ENCODE results near the gene DST. TPM values are rescaled to one million over a fixed set of nuclear protein-coding genes. Genes with fewer than 3 reads are reported as not detected.

Gene DST
- total and polyA plus RNA-seq, 2 of the 4 experiments (the other 2 are of a cell fraction): 97.7 to 452 TPM

DNA sequence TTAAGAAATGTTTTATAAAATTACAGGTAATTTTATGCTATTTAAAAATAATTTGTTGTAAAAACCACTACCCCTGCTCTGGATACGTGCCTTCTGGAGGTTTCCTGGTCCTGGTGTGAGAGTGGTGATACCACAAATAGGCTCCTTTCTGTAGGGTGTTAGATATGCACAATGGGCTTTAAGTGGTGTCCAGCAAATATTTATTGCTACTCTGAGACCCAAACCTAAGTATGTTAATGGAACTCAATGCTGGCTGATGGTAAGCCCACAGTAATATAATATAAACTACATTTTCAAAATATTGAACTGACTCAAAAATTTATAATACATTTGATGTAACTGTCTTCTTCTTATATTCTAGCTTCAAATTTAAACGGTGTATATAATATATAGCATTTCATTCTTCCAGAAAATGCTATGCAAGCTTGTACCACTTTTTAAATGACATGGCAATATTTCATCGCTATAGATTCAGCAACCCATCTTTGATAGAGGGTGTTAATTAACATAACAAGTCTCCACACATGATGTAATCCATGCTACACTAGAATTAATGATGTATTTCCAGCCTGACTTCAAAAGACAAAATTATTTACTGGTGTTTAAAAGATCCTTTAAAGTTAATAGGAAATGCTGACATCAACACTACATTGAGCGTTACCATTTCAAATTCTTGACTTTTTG is 161.9 kb downstream of the DST start:
- Histone ChIP-seq H3K9me1 (ENCODE audit: insufficient read depth, low read length) (peaks cover 2% of the 10 kb centered on the region; the same call in 1 of the 2 replicates), H2AK5ac (ENCODE audit: low read depth, low read length) (no peak overlapping the region), H3K9ac (ENCODE audit: low read depth, low read length) (no peak overlapping the region), H3K4me1 (ENCODE audit: control insufficient read depth, insufficient read depth, low read length) (peaks cover 2% of the 10 kb centered on the region), H3K4me2 (ENCODE audit: low read depth, low read length) (no peak overlapping the region), H4K8ac (ENCODE audit: low read depth in 2 of 2, low read length in 2 of 2) (no peak overlapping the region), H2BK5ac (ENCODE audit: low read depth, low read length, poor library complexity, severe bottlenecking) (no peak overlapping the region), H3K27ac (ENCODE audit: insufficient read depth, low read length) (no peak overlapping the region), H2BK20ac (ENCODE audit: low read depth, low read length) (no peak overlapping the region), H2BK120ac (ENCODE audit: low read depth, low read length) (no peak overlapping the region), H2AK9ac (replicated peaks; ENCODE audit: low read depth, low read length, poor library complexity) (no peak overlapping the region), H3K18ac (ENCODE audit: low read depth, low read length) (no peak overlapping the region), H3K9me3 (ENCODE audit: control insufficient read depth, insufficient read depth, low read length) (peaks cover 2% of the 10 kb centered on the region; the same call in 1 of the 2 replicates), H3K4ac (ENCODE audit: low read depth, low read length) (no peak overlapping the region), H3K14ac (replicated peaks; ENCODE audit: low read depth, low read length) (no peak overlapping the region), H4K5ac (ENCODE audit: low read depth, low read length) (no peak overlapping the region), H4K91ac (ENCODE audit: insufficient read depth, low read depth, low read length) (no peak overlapping the region), H3K56ac (ENCODE audit: extremely low read depth, insufficient read depth, low read length) (no peak overlapping the region), H2AFZ (replicated peaks; ENCODE audit: low read length, poor library complexity) (no peak overlapping the region), H3K36me3 (ENCODE audit: control insufficient read depth, insufficient read depth, low read length) (peaks cover 48% of the 10 kb centered on the region), H3K4me3 (ENCODE audit: insufficient read depth, low read depth, low read length) (no peak overlapping the region), H4K20me1 (ENCODE audit: insufficient read depth, low read length) (peaks cover 9% of the 10 kb centered on the region; the same call in 1 of the 2 replicates), H2BK15ac (ENCODE audit: low read depth, low read length) (no peak overlapping the region), H3K27me3 (ENCODE audit: control insufficient read depth, insufficient read depth, low read length) (no peaks in the 10 kb centered on the region), H3K23ac (ENCODE audit: low read depth, low read length) (no peak overlapping the region), H3K79me1 (ENCODE audit: low read depth in 1 of 2, low read length in 2 of 2) (peaks cover 19 to 32% of the 10 kb centered on the region in 2 experiments)
- BruUV-seq (replicated peaks): no TSS peak
- POLR2A ChIA-PET (ENCODE audit: unreplicated experiment): no interaction called here
- no CpG with 5 or more reads among the region's 4 CpGs for WGBS, 2 experiments (ENCODE audit: extremely low coverage in 2 of 2, insufficient read length in 1 of 2)
- dilution Hi-C loops (cut with HindIII; ENCODE audit: low sequenced_read_pairs, unreplicated experiment) (no loop called here), intact Hi-C loops (cut with micrococcal nuclease) (no loop called here), in situ Hi-C loops (cut with MboI; ENCODE audit: low sequenced_read_pairs) (no loop called here)
- TF ChIP-seq, protein P1, sequence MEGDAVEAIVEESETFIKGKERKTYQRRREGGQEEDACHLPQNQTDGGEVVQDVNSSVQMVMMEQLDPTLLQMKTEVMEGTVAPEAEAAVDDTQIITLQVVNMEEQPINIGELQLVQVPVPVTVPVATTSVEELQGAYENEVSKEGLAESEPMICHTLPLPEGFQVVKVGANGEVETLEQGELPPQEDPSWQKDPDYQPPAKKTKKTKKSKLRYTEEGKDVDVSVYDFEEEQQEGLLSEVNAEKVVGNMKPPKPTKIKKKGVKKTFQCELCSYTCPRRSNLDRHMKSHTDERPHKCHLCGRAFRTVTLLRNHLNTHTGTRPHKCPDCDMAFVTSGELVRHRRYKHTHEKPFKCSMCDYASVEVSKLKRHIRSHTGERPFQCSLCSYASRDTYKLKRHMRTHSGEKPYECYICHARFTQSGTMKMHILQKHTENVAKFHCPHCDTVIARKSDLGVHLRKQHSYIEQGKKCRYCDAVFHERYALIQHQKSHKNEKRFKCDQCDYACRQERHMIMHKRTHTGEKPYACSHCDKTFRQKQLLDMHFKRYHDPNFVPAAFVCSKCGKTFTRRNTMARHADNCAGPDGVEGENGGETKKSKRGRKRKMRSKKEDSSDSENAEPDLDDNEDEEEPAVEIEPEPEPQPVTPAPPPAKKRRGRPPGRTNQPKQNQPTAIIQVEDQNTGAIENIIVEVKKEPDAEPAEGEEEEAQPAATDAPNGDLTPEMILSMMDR (conservative IDR thresholded peaks at IDR 0.05; ENCODE audit: low read depth, low read length): no peak
- TF ChIP-seq SMC3 (IDR thresholded peaks at IDR 0.05; ENCODE audit: low read depth, low read length) (no peak), CHD1 (IDR thresholded peaks at IDR 0.05; ENCODE audit: low read depth, low read length) (no peak), BHLHE40 (IDR thresholded peaks at IDR 0.05; ENCODE audit: low read depth, low read length) (no peak), CEBPB (IDR thresholded peaks at IDR 0.05; ENCODE audit: low read depth, low read length) (no peak), MAFK (IDR thresholded peaks at IDR 0.05; ENCODE audit: low read depth, low read length) (no peak), RAD21 (IDR thresholded peaks at IDR 0.05; ENCODE audit: low read length) (no peak), RFX5 (IDR thresholded peaks at IDR 0.05; ENCODE audit: low read depth, low read length) (no peak), POLR2A (IDR thresholded peaks at IDR 0.05; ENCODE audit: low read depth, low read length) (no peak), MXI1 (IDR thresholded peaks at IDR 0.05; ENCODE audit: borderline replicate concordance, low read depth, low read length) (no peak), MAZ (IDR thresholded peaks at IDR 0.05; ENCODE audit: borderline replicate concordance, low read depth, low read length) (no peak), RCOR1 (IDR thresholded peaks at IDR 0.05; ENCODE audit: insufficient replicate concordance, low read length) (no peak), FOS (IDR thresholded peaks at IDR 0.05; ENCODE audit: low read depth, low read length) (no peak), ELK1 (IDR thresholded peaks at IDR 0.05; ENCODE audit: borderline replicate concordance, low read depth, low read length) (no peak), NFE2L2 (IDR thresholded peaks at IDR 0.05; ENCODE audit: low read depth, low read length) (no peak)
- TF ChIP-seq, protein P2, sequence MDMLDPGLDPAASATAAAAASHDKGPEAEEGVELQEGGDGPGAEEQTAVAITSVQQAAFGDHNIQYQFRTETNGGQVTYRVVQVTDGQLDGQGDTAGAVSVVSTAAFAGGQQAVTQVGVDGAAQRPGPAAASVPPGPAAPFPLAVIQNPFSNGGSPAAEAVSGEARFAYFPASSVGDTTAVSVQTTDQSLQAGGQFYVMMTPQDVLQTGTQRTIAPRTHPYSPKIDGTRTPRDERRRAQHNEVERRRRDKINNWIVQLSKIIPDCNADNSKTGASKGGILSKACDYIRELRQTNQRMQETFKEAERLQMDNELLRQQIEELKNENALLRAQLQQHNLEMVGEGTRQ (IDR thresholded peaks at IDR 0.05; ENCODE audit: low read depth, low read length): no peak
- no peak for DNase-seq
- CTCF ChIA-PET: no interaction called here
- no peak for ATAC-seq (ENCODE audit: low read depth)
